Thyroid gland (tissue), 4 donors: Measurements from ENCODE around the gene PLEKHG3.

Experiments used
- CTCF ChIP-seq, 6 experiments: fragments of 200-600 bp in 3 of 6; fragments of 450-650 bp in 3 of 6; sonication (generic) in 3 of 6; IDR thresholded peaks; one replicate each; pipeline ENCODE4 v1.5.1; 2016 to 2019; ENCODE audit warnings: antibody characterized with exemption in 6 of 6, mild to moderate bottlenecking in 2 of 6, inconsistent platforms in 1 of 6, moderate library complexity in 1 of 6
- POLR2A ChIP-seq, 2 donors: fragments of 450-650 bp; IDR thresholded peaks; one replicate each; pipeline ENCODE4 v1.6.1; 2017; ENCODE audit warnings: antibody characterized with exemption in 2 of 2, mild to moderate bottlenecking in 2 of 2, moderate library complexity in 1 of 2

GRCh38 chr14:64732066-64732465, 27.8 kb downstream of the PLEKHG3 start:
- no peak for TF ChIP-seq CTCF (IDR thresholded peaks at IDR 0.05)
- TF ChIP-seq POLR2A (IDR thresholded peaks at IDR 0.05) = no peak
